ENCODE measurements around the gene SPPL2B. TPM values are rescaled to one million over a fixed set of nuclear protein-coding genes. Genes with fewer than 3 reads are reported as not detected.

The SPPL2B gene
- total RNA-seq, 1 experiment from 2014 or later: 73.7 TPM

DNA sequence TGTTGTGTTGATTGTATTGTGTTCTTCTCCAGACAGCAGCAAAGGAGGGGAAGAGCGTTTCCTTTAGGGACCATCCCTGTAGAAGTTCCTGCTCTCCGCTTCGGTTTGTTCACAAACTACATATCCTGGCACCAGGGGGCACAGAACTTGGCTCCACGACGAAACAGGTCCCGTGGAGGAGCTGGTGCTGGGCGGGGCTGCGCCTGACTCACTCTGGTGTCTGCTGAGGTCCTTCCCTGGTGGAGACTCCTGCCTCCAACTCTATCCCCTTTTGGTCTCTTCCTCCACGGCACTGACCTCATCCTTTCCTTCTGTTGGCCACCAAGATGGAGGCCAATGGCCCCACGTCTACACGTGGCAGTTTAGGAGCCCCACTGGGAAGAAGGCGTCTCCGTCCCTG lies 46.3 kb downstream of the SPPL2B start:
- Histone ChIP-seq H2BK20ac (ENCODE audit: low read depth, low read length, poor library complexity, severe bottlenecking) (no peak overlapping the region), H2BK15ac (ENCODE audit: low read depth, low read length) (no peak overlapping the region), H3K27me3 (ENCODE audit: insufficient read depth, low read length) (no peaks in the 10 kb centered on the region), H3K18ac (ENCODE audit: insufficient read length, low read depth, low read length) (no peak overlapping the region), H3K27ac (ENCODE audit: insufficient read length, low read depth, low read length) (no peak overlapping the region), H3K4ac (ENCODE audit: low read depth, low read length) (no peak overlapping the region), H3K9ac (ENCODE audit: extremely low read depth, insufficient read length, low read length) (no peak overlapping the region), H4K5ac (ENCODE audit: insufficient read length, low read depth, low read length) (no peak overlapping the region), H3T11ph (ENCODE audit: low read length) (no peak overlapping the region), H4K91ac (ENCODE audit: insufficient read length, low read depth, low read length) (no peak overlapping the region), H3K9me3 (ENCODE audit: control insufficient read depth, low read depth, low read length) (no peaks in the 10 kb centered on the region), H3K4me1 (ENCODE audit: insufficient read depth, low read length) (no peaks in the 10 kb centered on the region), H2BK5ac (ENCODE audit: insufficient read length, low read length) (no peak overlapping the region), H4K8ac (replicated peaks; ENCODE audit: insufficient read length, low read depth, low read length) (no peak overlapping the region), H3K23me2 (ENCODE audit: insufficient read length, low read depth, low read length, poor library complexity, severe bottlenecking) (no peaks in the 10 kb centered on the region), H3K23ac (ENCODE audit: insufficient read length, low read depth, low read length) (no peak overlapping the region), H4K20me1 (ENCODE audit: control insufficient read depth, insufficient read depth, insufficient read length) (no peaks in the 10 kb centered on the region), H3K79me2 (ENCODE audit: insufficient read depth, low read length) (no peaks in the 10 kb centered on the region), H2AK5ac (ENCODE audit: insufficient read length, low read length) (no peak overlapping the region), H3K79me1 (ENCODE audit: insufficient read depth, low read depth, low read length, poor library complexity, severe bottlenecking) (no peaks in the 10 kb centered on the region), H3K56ac (ENCODE audit: insufficient read length, low read depth, low read length) (no peak overlapping the region), H3K4me2 (ENCODE audit: insufficient read depth, insufficient read length, low read length) (no peak overlapping the region), H2BK120ac (ENCODE audit: low read depth, low read length, poor library complexity, severe bottlenecking) (no peak overlapping the region), H2BK12ac (ENCODE audit: insufficient read length, low read depth, low read length) (no peak overlapping the region), H3K14ac (ENCODE audit: insufficient read depth, low read length) (no peak overlapping the region; the same call in 1 of the 2 replicates), H2AFZ (ENCODE audit: low read length) (no peak overlapping the region)
- H3K4me1 Mint-ChIP-seq: peaks cover 4% of the 10 kb centered on the region in 2 experiments; a peak in 1 of 4 replicates
- peaks cover 29% of the 10 kb centered on the region for H3K27me3 Mint-ChIP-seq (ENCODE audit: low read depth)
- H3K27ac Mint-ChIP-seq: peak overlapping the region in 1 of 3 experiments; percentile 16; a peak in 2 of 7 replicates
- TF ChIP-seq, protein P1, sequence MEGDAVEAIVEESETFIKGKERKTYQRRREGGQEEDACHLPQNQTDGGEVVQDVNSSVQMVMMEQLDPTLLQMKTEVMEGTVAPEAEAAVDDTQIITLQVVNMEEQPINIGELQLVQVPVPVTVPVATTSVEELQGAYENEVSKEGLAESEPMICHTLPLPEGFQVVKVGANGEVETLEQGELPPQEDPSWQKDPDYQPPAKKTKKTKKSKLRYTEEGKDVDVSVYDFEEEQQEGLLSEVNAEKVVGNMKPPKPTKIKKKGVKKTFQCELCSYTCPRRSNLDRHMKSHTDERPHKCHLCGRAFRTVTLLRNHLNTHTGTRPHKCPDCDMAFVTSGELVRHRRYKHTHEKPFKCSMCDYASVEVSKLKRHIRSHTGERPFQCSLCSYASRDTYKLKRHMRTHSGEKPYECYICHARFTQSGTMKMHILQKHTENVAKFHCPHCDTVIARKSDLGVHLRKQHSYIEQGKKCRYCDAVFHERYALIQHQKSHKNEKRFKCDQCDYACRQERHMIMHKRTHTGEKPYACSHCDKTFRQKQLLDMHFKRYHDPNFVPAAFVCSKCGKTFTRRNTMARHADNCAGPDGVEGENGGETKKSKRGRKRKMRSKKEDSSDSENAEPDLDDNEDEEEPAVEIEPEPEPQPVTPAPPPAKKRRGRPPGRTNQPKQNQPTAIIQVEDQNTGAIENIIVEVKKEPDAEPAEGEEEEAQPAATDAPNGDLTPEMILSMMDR (conservative IDR thresholded peaks at IDR 0.05): no peak
- H3K4me3 Mint-ChIP-seq: no peak overlapping the region
- H3K36me3 Mint-ChIP-seq (ENCODE audit: insufficient read depth in 1 of 3, low read depth in 3 of 3): peaks cover 0 to 9% (median 4%) of the 10 kb centered on the region in 3 experiments; a peak in 3 of 7 replicates
- WGBS (ENCODE audit: extremely low coverage, insufficient read length, low lambda C conversion rate): no CpG with 5 or more reads among the region's 13 CpGs
- peaks cover 15 to 21% of the 10 kb centered on the region in 2 experiments for H3K9me3 Mint-ChIP-seq
- no peak for DNase-seq

All from H9 (cell line).